HG02938 (cell line): Measurements from ENCODE around the gene PTPRK.
A peak's percentile ranks its signal among the peaks of the same experiment; 100 is the strongest.
"Not testable (repeated sequence)": the region's sequence is repeated elsewhere in the genome, so short reads cannot be mapped to it uniquely, and the experiment has no call there.

Experiments
- ATAC-seq: cut with Tn5 transposase; IDR thresholded peaks from one replicate; pipeline ENCODE4 v1.9.1; 2021; ENCODE audit warnings: mild to moderate bottlenecking, moderate library complexity; ENCODE audit not compliant: unreplicated experiment

PTPRK gene

DNA sequence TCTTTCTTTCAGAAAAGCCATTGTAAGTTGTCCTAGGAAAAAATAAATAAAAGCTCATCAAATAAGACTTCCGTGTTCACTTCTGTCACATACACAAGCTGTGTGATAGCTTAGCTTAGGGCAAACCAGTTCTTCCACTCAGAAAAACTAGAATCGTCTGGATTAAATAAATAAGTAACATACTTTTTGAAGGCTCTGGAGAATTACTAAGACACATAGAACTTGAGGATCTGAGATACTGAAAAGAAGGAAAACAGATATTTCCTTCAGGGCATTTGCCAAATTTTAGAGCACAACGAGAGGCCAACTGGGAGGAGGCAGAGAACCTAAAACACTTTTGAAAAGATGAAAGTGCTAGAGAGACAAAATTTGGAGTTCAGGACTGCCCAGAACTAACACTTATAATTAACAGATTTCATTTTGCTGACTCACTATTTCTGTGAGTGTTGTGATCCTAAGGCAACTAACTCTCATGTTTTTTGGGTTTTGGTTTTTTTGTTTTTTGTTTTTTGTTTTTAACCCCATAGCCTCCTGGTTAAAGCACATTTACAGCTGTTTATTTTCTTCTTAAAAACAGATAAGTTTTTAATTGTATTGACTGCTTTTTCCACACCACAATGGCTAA lies 580.8 kb downstream of the PTPRK start:
- no peak for ATAC-seq

DNA sequence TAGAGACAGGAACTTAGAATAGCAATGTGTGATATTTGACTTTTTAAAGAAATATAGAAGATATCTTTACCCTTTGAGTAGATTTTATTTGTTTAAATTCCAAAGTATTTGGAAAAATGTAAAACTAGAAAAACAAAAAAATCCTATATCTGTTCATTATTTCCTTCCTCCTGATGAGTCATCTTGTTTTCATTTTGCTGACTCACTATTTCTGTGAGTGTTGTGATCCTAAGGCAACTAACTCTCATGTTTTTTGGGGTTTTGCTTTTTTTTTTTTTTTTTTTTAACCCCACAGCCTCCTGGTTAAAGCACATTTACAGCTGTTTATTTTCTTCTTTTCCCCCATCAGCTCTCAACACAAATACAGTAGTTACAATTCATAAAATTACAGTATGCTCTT lies 581.7 kb downstream of the PTPRK start:
- peak; percentile 43 for ATAC-seq

DNA sequence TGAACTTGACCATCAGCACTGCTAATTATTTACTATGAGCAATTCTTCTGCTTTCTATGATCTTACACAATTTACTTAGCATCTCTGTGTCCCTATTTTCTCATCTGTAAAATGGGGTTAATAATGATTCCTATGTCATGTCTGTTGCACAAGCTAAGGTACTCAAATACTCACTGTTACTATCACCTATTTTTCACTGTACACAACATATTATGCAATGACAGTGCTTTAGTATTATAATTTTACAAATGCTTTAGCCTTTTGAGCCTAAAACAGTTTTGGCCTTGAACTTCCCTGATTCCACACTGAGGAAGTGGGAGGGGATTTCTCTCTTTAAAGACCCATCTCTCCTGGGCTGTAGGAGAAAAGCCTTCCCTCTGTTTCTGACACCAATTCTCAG lies 582.7 kb downstream of the PTPRK start:
- ATAC-seq = no peak

DNA sequence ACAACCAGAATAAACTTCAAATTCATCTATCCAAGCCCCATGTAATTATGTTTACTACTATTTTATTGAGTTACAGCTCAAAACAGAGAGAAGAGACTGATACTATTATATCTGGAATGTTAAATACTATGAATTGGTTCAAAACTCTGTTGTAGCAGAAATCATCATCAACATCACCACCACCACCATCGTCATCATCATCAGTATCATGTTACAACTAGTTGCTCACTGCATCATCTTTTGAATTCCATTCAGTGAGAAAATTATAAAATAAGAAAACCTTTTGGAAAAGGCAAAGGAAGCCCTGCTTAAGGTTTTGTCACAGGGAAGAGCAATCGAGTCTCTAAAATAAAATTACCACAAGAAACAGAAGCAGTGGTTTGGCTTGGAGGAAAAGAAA lies 583.3 kb downstream of the PTPRK start:
- ATAC-seq = no peak

DNA sequence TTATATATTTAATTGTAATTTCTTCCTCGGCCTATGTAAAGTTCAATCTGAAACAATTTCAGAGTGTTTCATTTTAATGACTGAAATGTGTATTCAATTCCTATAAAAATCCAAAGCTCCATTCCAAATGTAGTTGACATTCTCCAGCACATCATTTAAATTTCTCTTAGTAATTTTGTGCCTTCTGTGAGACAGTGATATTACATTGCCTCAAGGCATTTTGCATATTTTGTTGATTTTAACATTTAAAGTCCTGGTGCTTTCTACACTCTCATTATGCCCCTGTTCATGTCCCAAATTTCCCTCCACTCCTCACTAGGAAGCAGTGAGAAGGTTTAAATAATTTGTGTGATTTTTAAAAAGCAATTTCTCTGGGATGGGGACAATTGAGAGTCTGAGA lies 585.4 kb downstream of the PTPRK start:
- no peak for ATAC-seq

DNA sequence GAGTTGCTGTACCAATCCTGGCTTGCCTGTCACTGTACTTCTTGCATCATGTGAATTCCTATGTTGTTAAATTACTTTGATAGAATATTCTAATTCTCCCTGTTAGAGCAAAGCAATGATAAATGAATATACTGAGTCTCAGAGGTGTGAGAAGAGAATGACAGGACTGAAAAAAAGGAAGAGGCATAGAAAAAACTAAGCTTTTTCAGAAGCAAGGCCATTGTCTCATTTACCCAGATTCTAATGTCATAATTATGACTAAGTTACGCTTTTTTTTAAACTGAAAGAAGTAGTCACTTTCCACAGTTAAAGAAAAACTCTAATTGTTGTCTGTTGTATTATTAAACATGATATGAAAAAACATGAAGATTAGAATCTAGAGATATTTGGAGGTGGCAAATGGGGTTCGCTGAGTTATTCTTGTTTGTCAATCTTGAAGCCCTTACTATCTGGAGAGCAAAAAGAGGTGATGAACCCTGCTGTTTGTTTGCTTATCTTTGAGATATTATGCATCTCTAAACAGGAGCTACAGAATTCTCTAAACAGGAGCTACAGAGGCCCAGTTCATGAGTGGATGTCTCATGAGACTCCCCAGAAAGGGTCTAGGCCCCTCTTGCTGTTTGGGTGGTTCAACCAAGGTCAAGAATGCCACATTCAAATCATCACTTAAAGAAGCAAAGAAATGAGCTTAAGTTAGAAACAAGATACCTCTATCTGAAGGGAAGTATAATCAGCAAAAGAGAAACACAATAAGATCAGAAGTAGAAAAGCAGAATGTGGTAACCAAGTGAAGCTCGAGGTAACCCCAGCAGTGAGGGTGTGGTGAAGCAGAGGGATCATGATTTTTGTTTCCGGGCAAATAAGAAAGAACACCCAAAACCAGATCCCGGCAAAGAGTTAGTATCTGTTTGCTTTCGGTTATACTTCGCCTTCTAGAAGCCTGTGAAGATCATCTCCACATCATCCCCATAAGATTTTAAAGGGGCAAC lies 586.3 kb downstream of the PTPRK start:
- ATAC-seq = no peak

DNA sequence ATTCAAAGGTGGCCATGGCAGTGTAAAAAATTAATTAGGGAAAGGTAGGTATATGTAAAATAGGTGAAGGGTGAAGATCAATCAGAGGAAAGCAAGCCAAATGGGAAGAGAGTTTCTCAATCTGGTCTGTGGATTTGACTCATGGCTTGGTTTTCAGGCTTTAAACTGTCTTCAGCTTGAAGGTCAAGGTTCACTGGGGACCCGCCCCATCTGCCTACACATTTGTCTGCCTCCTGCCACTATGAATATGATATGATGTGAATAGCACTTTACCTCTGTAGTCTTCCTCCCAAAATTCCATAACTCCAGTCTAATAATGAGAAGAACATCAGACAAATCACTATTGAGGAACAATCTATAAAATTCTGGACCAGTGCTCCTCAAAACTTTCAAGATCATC lies 587.3 kb downstream of the PTPRK start:
- ATAC-seq = no peak

DNA sequence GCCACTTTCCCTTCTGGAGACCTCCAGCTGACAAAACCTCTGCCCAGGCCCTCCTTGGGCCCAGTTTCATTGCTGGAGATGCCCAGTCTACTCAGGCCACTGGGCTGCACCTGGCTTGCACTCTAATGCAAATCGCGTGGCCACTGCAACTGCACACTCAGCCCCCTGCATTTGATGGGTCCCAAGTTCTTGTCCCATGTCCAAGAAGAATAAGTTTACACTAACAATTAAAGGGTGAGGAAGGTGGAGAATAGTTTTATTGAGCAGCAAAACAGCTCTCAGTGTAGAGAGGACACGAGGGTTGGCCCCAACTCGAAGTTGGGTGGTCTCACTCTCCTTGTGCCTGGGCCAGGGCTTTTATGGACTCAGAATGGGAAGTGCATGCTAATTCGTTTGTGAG lies 587.7 kb downstream of the PTPRK start:
- no peak for ATAC-seq

DNA sequence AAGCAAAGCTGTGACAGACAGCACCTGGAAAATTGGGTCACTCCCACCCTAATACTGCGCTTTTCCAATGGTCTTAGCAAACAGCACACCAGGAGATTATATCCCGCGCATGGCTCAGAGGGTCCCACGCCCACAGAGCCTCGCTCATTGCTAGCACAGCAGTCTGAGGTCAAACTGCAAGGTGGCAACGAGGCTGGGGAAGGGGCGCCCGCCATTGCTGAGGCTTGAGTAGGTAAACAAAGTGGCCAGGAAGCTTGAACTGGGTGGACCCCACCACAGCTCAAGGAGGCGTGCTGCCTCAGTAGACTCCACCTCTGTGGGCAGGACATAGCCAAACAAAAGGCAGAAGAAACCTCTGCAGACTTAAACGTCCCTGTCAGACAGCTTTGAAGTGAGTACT lies 594.0 kb downstream of the PTPRK start:
- ATAC-seq = not testable (repeated sequence)

DNA sequence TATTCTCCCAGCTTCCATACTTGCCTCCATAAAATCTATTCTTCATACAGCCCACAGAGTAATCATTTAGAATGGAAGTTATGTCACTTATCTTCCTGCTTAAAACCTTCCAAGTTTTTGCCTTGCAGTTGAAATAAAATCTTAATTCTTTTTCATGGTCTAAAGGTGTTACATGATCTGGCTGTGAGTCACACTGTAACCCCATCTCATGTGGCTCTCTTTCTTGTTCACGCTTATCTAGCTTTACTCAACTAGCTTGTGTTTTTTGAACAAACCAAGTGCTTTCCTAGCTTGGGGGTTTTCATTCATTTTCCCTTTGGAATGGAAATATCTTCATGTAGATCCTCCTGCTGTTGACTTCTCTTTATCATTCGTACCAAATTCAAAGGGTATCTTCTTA lies 596.0 kb downstream of the PTPRK start:
- no peak for ATAC-seq

DNA sequence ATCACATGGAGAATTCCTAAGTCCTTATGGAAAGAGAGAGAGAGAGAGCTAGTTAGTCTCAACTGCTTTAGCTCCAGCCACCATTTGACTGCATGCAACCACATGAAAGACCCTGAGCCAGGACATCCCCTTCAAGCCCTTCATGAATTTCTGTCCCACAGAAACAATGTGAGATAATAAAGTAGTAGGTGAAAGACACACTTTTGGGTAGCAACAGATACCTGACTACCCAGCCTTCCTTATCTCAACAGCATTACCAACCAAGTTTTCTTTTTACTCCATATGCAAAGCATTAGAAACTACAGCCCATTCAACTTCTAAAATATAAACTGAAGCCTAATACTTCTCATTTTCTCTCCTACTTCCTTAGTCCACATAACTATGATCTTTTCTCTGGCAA lies 596.4 kb downstream of the PTPRK start:
- no peak for ATAC-seq

DNA sequence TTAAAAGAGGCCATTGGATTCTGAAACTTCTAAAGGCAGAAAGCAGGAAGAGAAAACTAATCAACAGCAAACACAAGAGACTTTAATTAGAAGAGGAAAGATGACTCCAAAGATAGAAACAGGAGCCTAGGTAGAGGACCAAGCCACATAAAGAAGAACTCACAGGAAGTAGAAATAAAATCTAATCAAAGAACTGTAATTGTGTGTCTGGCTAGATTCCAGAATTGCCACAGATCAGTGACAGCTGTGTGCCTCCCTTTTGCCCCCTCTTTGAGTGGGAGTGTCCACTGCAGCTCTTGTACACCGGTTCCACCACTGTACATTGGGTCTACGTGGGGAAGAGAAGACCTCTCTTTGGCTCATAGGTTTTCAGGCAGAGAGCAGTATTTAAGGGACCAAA lies 597.3 kb downstream of the PTPRK start:
- no peak for ATAC-seq

DNA sequence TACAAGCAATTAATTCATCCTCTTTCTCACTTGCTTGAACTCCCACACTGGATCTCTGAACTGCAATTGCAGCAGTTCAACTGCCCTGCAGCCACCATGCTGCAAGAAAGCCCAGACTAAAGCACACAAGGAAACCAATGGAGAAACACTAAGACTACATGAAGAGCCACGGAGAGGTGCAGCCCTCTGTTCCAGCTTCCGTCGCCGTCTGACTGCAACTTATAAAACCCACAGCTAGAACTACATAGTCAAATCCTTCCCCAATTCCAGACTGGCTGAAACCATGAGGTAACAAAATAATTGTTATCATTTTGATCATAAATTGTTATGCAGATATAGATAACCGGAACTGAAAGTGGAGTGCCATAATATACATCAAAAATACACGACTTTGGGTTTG lies 598.4 kb downstream of the PTPRK start:
- ATAC-seq = no peak

DNA sequence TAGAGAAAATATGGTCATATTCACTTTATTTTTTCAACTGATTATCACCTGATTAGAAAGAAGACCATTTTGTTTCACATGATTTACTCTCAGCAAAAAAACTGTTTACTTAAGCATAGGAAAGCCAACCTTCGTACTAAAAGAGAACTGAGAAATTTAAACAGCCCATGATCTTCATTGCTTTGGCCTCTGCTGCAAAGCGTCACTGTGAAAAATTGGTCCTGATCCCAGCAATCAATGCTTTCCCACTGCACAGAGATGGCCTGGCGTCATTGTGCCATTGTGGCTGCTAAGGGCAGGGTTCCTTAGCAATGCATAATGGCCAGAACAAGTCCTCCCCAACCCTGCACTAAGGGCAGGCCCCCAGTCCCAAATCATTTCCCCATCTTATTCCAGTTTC lies 599.6 kb downstream of the PTPRK start:
- ATAC-seq = no peak
